HFFc6 (cell line): ENCODE measurements around the gene CNDP2. TPM values are rescaled to one million over a fixed set of nuclear protein-coding genes. Genes with fewer than 3 reads are reported as not detected.
A peak's percentile ranks its signal among the peaks of the same experiment; 100 is the strongest.

ENCODE experiments used
- DNase-seq: peaks from one replicate; pipeline ENCODE4 v3.0.0-alpha.2; 2018
- H3K27ac Mint-ChIP-seq: 2 replicates; pipeline ENCODE4 v1.8.0; 2020; ENCODE audit warnings: mild to moderate bottlenecking, mixed read lengths
- H3K27me3 Mint-ChIP-seq: 2 replicates; pipeline ENCODE4 v1.8.0; 2021; ENCODE audit warnings: mild to moderate bottlenecking, moderate library complexity, mixed read lengths; ENCODE audit not compliant: insufficient read depth
- H3K36me3 Mint-ChIP-seq: 2 replicates; pipeline ENCODE4 v1.8.0; 2021; ENCODE audit warnings: low read depth, mixed read lengths
- H3K4me1 Mint-ChIP-seq: 2 replicates; pipeline ENCODE4 v1.8.0; 2020; ENCODE audit warnings: low read depth, mixed read lengths
- H3K4me3 Mint-ChIP-seq: 2 replicates; pipeline ENCODE4 v1.8.0; 2020; ENCODE audit warnings: mild to moderate bottlenecking, moderate library complexity, mixed read lengths
- H3K9me3 Mint-ChIP-seq: 2 replicates; pipeline ENCODE4 v1.8.0; 2020; ENCODE audit warnings: mild to moderate bottlenecking, mixed read lengths
- total RNA-seq, 6 experiments: library from RNA; stranded (reverse); fragmentation: NEBNext Ultra II Directional; extraction: Animal tissue kit (Norgen Biotek cat#: 25700); gene quantifications; 2 replicates in 1 of 6; 3 replicates in 5 of 6; pipeline ENCODE4 v1.2.3, GENCODE V29; 2021
- TF ChIP-seq, protein P1 (sequence below): fragments of 200-600 bp; sonication (generic); IDR thresholded peaks from 2 replicates; pipeline ENCODE4 v1.5.0; 2021; ENCODE audit warnings: antibody characterized with exemption, mild to moderate bottlenecking

Gene CNDP2
- total RNA-seq, 6 experiments from 2014 or later: 79.7 to 95.4 (median 85.3) TPM

DNA sequence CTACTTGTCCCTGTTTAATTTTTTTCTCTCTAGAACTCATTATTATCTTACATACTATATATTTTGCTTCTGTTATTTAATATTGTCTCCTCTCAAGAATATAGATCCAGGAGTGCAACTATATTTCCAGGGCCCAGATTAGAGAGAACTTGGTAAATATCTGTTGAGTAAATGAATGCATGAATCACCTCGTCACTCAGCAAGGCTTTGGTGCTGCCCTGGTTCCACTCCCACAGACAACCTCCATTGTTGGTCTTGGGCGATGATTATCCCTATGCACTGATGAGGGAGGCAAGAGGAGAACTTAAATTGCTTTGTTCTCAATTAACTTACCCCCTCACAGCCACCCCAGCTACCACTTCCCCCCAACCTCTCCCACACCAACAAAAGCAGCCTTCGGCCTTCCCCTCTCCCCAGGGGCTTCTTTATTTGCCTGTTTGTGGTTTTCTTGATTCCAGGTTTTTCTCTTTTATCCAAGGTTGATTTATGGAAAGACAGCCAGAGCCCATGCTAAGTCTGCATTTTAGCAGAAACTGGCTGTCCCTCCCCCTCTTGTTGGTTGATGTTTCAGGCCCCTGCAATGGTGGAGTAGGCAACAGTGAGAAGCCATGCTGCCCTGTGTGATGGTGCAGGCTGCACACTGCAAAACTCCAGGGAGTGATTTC, 22.1 kb upstream of the CNDP2 start:
- Mint-ChIP-seq H3K27ac (no peak overlapping the region), H3K4me3 (no peak overlapping the region), H3K27me3 (peaks cover 8% of the 10 kb centered on the region), H3K36me3 (no peaks in the 10 kb centered on the region), H3K9me3 (no peaks in the 10 kb centered on the region), H3K4me1 (no peaks in the 10 kb centered on the region)
- TF ChIP-seq, protein P1, sequence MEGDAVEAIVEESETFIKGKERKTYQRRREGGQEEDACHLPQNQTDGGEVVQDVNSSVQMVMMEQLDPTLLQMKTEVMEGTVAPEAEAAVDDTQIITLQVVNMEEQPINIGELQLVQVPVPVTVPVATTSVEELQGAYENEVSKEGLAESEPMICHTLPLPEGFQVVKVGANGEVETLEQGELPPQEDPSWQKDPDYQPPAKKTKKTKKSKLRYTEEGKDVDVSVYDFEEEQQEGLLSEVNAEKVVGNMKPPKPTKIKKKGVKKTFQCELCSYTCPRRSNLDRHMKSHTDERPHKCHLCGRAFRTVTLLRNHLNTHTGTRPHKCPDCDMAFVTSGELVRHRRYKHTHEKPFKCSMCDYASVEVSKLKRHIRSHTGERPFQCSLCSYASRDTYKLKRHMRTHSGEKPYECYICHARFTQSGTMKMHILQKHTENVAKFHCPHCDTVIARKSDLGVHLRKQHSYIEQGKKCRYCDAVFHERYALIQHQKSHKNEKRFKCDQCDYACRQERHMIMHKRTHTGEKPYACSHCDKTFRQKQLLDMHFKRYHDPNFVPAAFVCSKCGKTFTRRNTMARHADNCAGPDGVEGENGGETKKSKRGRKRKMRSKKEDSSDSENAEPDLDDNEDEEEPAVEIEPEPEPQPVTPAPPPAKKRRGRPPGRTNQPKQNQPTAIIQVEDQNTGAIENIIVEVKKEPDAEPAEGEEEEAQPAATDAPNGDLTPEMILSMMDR: no peak
- DNase-seq: no peak

DNA sequence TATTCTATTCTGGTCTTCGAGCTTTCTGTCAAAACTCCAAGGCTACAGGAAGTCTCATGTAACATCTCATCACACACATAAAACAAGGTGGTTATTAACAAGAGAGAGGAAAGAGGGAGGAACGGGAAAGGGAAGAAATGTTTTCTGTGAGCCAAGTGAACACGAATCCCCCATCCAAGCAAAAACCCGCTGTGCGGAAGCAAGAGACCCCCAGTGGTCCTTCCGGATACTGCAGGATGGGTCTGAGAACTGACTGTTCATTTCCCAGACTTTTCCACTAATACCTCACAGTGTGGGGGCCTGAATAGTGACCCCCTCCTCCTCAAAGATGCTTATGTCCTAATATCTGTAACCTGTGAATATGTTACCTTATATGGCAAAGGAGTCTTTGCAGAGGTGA, 20.0 kb upstream of the CNDP2 start:
- no peaks in the 10 kb centered on the region for H3K36me3 Mint-ChIP-seq
- DNase-seq: no peak
- no peak overlapping the region for H3K4me3 Mint-ChIP-seq
- no peaks in the 10 kb centered on the region for H3K9me3 Mint-ChIP-seq
- no peaks in the 10 kb centered on the region for H3K4me1 Mint-ChIP-seq
- H3K27ac Mint-ChIP-seq: no peak overlapping the region
- TF ChIP-seq, protein P1: peak; percentile 76
- H3K27me3 Mint-ChIP-seq: peaks cover 22% of the 10 kb centered on the region

DNA sequence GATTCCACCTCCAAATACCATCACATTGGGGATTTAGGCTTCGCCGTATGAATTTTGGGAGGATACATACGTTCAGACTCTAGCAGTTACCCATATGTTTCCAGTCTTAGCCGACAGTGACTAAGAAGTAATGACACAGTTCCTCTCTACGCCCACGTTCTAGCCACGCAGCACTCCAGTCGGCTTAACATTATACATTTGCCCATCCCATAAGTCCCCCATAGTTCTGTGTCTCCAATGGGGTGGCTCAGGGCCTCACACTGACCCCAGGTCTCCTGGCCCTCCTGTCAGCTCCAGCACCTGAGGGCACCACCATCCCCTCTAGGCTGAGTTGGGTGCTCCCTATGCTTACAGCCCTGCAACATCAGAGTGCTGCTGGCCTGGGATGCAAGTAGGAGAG, 18.4 kb upstream of the CNDP2 start:
- Mint-ChIP-seq H3K27me3 (peaks cover 24% of the 10 kb centered on the region), H3K36me3 (no peaks in the 10 kb centered on the region), H3K27ac (no peak overlapping the region), H3K9me3 (no peaks in the 10 kb centered on the region), H3K4me1 (no peaks in the 10 kb centered on the region), H3K4me3 (no peak overlapping the region)
- DNase-seq: no peak
- TF ChIP-seq, protein P1: no peak

GRCh38 chr18:74478316-74478715, 17.8 kb upstream of the CNDP2 start:
- Mint-ChIP-seq H3K4me3 (no peak overlapping the region), H3K36me3 (no peaks in the 10 kb centered on the region), H3K4me1 (no peaks in the 10 kb centered on the region), H3K27ac (no peak overlapping the region), H3K9me3 (no peaks in the 10 kb centered on the region), H3K27me3 (peaks cover 26% of the 10 kb centered on the region)
- DNase-seq: no peak
- TF ChIP-seq, protein P1: no peak

- Mint-ChIP-seq H3K27me3 (peaks cover 26% of the 10 kb centered on the region), H3K9me3 (no peaks in the 10 kb centered on the region), H3K27ac (no peak overlapping the region), H3K4me1 (no peaks in the 10 kb centered on the region), H3K4me3 (no peak overlapping the region), H3K36me3 (no peaks in the 10 kb centered on the region)
- TF ChIP-seq, protein P1: no peak
- no peak for DNase-seq
These were observed 17.3 kb upstream of the CNDP2 start for GRCh38 chr18:74478880-74479279.
